Ishikawa (cell line): ENCODE results near the gene RFX8.

Source experiments
- EGR1 ChIP-seq: IDR thresholded peaks from 2 replicates; pipeline ENCODE4 v1.6.1; 2012
- NFIC ChIP-seq: IDR thresholded peaks from 2 replicates; pipeline ENCODE4 v1.6.1; 2012
- YY1 ChIP-seq: IDR thresholded peaks from 2 replicates; pipeline ENCODE4 v1.6.1; 2012; ENCODE audit warnings: low read depth
- TF ChIP-seq, protein P1 (sequence below): IDR thresholded peaks from 2 replicates; pipeline ENCODE4 v1.6.1; 2012; ENCODE audit warnings: low read depth, mild to moderate bottlenecking
- TF ChIP-seq, protein P2 (sequence below): IDR thresholded peaks from 2 replicates; pipeline ENCODE4 v1.6.1; 2012

DNA sequence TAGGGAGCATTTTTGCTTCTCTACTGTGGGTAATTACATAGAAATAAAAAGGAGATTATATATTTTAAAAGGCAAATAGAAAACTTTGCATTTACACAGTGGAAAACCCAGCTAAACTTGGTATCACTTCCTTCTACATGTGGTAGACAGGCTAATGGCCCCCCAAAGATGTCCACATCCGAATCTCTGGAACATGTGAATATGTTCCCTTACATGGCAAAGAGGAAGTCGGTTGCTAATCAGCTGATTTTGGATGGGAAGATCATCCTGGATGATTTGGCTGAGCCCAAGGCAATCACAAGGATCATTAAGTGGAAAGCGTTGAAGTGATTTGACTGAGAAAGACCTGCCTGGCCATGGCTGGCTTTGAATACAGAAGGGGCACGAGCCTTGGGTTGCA lies 113.8 kb downstream of the RFX8 start:
- no peak for TF ChIP-seq EGR1
- TF ChIP-seq, protein P1, sequence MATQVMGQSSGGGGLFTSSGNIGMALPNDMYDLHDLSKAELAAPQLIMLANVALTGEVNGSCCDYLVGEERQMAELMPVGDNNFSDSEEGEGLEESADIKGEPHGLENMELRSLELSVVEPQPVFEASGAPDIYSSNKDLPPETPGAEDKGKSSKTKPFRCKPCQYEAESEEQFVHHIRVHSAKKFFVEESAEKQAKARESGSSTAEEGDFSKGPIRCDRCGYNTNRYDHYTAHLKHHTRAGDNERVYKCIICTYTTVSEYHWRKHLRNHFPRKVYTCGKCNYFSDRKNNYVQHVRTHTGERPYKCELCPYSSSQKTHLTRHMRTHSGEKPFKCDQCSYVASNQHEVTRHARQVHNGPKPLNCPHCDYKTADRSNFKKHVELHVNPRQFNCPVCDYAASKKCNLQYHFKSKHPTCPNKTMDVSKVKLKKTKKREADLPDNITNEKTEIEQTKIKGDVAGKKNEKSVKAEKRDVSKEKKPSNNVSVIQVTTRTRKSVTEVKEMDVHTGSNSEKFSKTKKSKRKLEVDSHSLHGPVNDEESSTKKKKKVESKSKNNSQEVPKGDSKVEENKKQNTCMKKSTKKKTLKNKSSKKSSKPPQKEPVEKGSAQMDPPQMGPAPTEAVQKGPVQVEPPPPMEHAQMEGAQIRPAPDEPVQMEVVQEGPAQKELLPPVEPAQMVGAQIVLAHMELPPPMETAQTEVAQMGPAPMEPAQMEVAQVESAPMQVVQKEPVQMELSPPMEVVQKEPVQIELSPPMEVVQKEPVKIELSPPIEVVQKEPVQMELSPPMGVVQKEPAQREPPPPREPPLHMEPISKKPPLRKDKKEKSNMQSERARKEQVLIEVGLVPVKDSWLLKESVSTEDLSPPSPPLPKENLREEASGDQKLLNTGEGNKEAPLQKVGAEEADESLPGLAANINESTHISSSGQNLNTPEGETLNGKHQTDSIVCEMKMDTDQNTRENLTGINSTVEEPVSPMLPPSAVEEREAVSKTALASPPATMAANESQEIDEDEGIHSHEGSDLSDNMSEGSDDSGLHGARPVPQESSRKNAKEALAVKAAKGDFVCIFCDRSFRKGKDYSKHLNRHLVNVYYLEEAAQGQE, result no peak
- no peak for TF ChIP-seq NFIC
- TF ChIP-seq YY1, result no peak
- TF ChIP-seq, protein P2, sequence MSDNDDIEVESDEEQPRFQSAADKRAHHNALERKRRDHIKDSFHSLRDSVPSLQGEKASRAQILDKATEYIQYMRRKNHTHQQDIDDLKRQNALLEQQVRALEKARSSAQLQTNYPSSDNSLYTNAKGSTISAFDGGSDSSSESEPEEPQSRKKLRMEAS, result no peak
